GM12878 (cell line): ENCODE data around the gene SLC25A42.
A peak's percentile ranks its signal among the peaks of the same experiment; 100 is the strongest.

ENCODE experiments used
- CREM ChIP-seq: IDR thresholded peaks from 2 replicates; pipeline ENCODE4 v1.6.1; 2014; ENCODE audit warnings: antibody characterized with exemption, low read depth
- DPF2 ChIP-seq: fragments of 450-650 bp; IDR thresholded peaks from 2 replicates; pipeline ENCODE4 v1.6.1; 2017; ENCODE audit warnings: mild to moderate bottlenecking
- EZH2 ChIP-seq: IDR thresholded peaks from 2 replicates; pipeline ENCODE4 v1.6.1; 2012; ENCODE audit warnings: low read depth, mild to moderate bottlenecking, control low read depth, inconsistent platforms, low read length, borderline replicate concordance; ENCODE audit not compliant: control insufficient read depth
- KAT2A ChIP-seq: conservative IDR thresholded peaks from 2 replicates; pipeline ENCODE4 v1.6.1; 2011; ENCODE audit warnings: low read depth, low read length; ENCODE audit not compliant: control insufficient read depth
- NFIC ChIP-seq: IDR thresholded peaks from 2 replicates; pipeline ENCODE4 v1.6.1; 2012; ENCODE audit warnings: low read depth, mild to moderate bottlenecking, inconsistent platforms, low read length, moderate library complexity
- POLR2A ChIP-seq: IDR thresholded peaks from 2 replicates; pipeline ENCODE4 v1.6.1; 2011; ENCODE audit warnings: low read depth, mild to moderate bottlenecking, low read length
- SIX5 ChIP-seq: IDR thresholded peaks from 2 replicates; pipeline ENCODE4 v1.6.1; 2011; ENCODE audit warnings: mild to moderate bottlenecking, low read depth, low read length, moderate library complexity; ENCODE audit not compliant: severe bottlenecking
- TF ChIP-seq, protein P1 (sequence below), 3 experiments: IDR thresholded peaks in 2 of 3; conservative IDR thresholded peaks in 1 of 3; 2 replicates each; pipeline ENCODE4 v1.5.1; 2011; ENCODE audit warnings: low read depth in 3 of 3, low read length in 3 of 3, mild to moderate bottlenecking in 3 of 3, control low read depth in 2 of 3, moderate library complexity in 2 of 3, inconsistent platforms in 1 of 3, mixed read lengths in 1 of 3; ENCODE audit not compliant: control insufficient read depth in 2 of 3, insufficient read depth in 1 of 3; ENCODE audit errors: extremely low read depth in 1 of 3

DNA sequence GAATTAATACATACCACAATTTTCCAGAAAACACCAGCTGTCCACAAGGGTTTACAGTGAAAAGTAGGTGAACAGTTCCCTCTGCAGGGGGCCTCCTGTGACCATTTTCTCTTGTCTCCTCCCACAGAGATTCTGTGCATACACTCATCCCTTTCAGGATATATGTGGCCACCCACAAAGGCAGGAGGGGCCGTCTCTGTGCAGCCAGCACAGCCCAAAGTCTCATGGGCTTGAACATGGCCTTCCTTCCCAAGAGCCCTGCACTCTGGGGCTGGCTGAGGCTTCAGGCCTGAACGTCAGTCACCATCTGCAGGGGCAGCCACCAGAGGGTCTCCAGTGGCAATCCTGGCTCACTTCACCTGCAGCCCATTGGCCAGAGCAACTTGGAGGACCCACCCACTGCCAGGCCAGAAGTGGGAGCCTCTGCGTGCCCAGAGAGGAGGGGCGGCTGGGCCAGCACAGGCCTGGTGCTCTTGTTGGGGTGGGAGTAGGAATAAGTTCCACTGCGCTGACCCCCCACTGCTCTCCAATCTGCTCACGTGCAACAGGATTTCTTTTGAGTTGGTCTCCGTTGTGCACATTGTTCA lies 49.3 kb downstream of the SLC25A42 start:
- no peak for TF ChIP-seq POLR2A
- TF ChIP-seq, protein P1, sequence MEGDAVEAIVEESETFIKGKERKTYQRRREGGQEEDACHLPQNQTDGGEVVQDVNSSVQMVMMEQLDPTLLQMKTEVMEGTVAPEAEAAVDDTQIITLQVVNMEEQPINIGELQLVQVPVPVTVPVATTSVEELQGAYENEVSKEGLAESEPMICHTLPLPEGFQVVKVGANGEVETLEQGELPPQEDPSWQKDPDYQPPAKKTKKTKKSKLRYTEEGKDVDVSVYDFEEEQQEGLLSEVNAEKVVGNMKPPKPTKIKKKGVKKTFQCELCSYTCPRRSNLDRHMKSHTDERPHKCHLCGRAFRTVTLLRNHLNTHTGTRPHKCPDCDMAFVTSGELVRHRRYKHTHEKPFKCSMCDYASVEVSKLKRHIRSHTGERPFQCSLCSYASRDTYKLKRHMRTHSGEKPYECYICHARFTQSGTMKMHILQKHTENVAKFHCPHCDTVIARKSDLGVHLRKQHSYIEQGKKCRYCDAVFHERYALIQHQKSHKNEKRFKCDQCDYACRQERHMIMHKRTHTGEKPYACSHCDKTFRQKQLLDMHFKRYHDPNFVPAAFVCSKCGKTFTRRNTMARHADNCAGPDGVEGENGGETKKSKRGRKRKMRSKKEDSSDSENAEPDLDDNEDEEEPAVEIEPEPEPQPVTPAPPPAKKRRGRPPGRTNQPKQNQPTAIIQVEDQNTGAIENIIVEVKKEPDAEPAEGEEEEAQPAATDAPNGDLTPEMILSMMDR (IDR thresholded peaks at IDR 0.05 in 2 of 3, conservative IDR thresholded peaks at IDR 0.05 in 1 of 3; ENCODE audit: control insufficient read depth in 2 of 3, extremely low read depth in 1 of 3, insufficient read depth in 1 of 3, low read depth in 3 of 3, low read length in 3 of 3), result peak in 1 of 3 experiments; percentile 12; a peak in 1 of 6 replicates
- no peak for TF ChIP-seq NFIC
- TF ChIP-seq DPF2, result no peak
- TF ChIP-seq EZH2, result no peak
- TF ChIP-seq SIX5, result no peak
- no peak for TF ChIP-seq CREM
- TF ChIP-seq KAT2A, result no peak
